Middle frontal gyrus (tissue), 1 donor: ENCODE results near the gene PID1.

ENCODE experiments used
- DNase-seq: peaks from one replicate; pipeline ENCODE4 v3.0.0-alpha.2; 2015; ENCODE audit warnings: low spot score; ENCODE audit errors: extremely low spot score

The PID1 gene

GRCh38 chr2:229027353-229028105 is 243.6 kb downstream of the PID1 start:
- no peak for DNase-seq

- no peak for DNase-seq
Measured at GRCh38 chr2:229025653-229026052, 245.4 kb downstream of the PID1 start.

GRCh38 chr2:229022652-229023051 is 248.4 kb downstream of the PID1 start:
- DNase-seq: no peak

- no peak for DNase-seq
Measured at GRCh38 chr2:229022071-229022470, 249.0 kb downstream of the PID1 start.

- DNase-seq: no peak
Measured at GRCh38 chr2:229009816-229010215, 261.3 kb downstream of the PID1 start.

GRCh38 chr2:229003256-229003655 is 267.8 kb downstream of the PID1 start:
- DNase-seq: no peak

- no peak for DNase-seq
Measured at GRCh38 chr2:229001196-229001595, 269.9 kb downstream of the PID1 start.

GRCh38 chr2:228999326-228999725 is 271.8 kb downstream of the PID1 start:
- DNase-seq: no peak

GRCh38 chr2:228988786-228989185 is 282.3 kb downstream of the PID1 start:
- no peak for DNase-seq

GRCh38 chr2:228987441-228988155 is 283.5 kb downstream of the PID1 start:
- no peak for DNase-seq

- no peak for DNase-seq
Measured at GRCh38 chr2:228986961-228987360, 284.1 kb downstream of the PID1 start.

GRCh38 chr2:228983700-228984099 is 287.4 kb downstream of the PID1 start:
- DNase-seq: no peak

GRCh38 chr2:228974169-228974568 is 296.9 kb downstream of the PID1 start:
- no peak for DNase-seq
